OCI-LY1 (cell line): ENCODE data around the gene CPEB2.

Source experiments
- H2AFZ ChIP-seq: fragments of 200-600 bp; sonication (generic), shearing (Covaris generic); 2 replicates; pipeline ENCODE4 v1.6.0; 2014; ENCODE audit warnings: antibody characterized with exemption, mild to moderate bottlenecking, low read length
- H3F3A ChIP-seq: fragments of 200-600 bp; sonication (generic), shearing (Covaris generic); 2 replicates; pipeline ENCODE4 v1.6.0; 2014; ENCODE audit warnings: mild to moderate bottlenecking, antibody characterized with exemption, low read length, moderate library complexity; ENCODE audit not compliant: insufficient read depth
- H3K27ac ChIP-seq: fragments of 200-600 bp; sonication (generic); 2 replicates; pipeline ENCODE4 v1.5.1; 2014; ENCODE audit warnings: low read length, mixed run types, mild to moderate bottlenecking, low read depth; ENCODE audit not compliant: poor library complexity, severe bottlenecking
- H3K27me3 ChIP-seq: fragments of 200-600 bp; sonication (generic); 2 replicates; pipeline ENCODE4 v1.6.0; 2014; ENCODE audit warnings: antibody characterized with exemption, mild to moderate bottlenecking, low read length, moderate library complexity; ENCODE audit not compliant: insufficient read depth
- H3K36me3 ChIP-seq: fragments of 200-600 bp; sonication (generic); 2 replicates; pipeline ENCODE4 v1.6.1; 2014; ENCODE audit warnings: mild to moderate bottlenecking, antibody characterized with exemption, low read length, moderate library complexity, mixed read lengths; ENCODE audit not compliant: insufficient read depth
- H3K4me1 ChIP-seq: fragments of 200-600 bp; sonication (generic); 2 replicates; pipeline ENCODE4 v1.5.1; 2014; ENCODE audit warnings: mild to moderate bottlenecking, low read length, moderate library complexity; ENCODE audit not compliant: insufficient read depth, severe bottlenecking
- H3K4me2 ChIP-seq: fragments of 200-600 bp; sonication (generic), shearing (Covaris generic); 2 replicates; pipeline ENCODE4 v1.6.1; 2014; ENCODE audit warnings: low read length
- H3K4me3 ChIP-seq: fragments of 200-600 bp; sonication (generic); 2 replicates; pipeline ENCODE4 v1.5.1; 2014; ENCODE audit warnings: low read length, low read depth, mild to moderate bottlenecking, mixed read lengths; ENCODE audit not compliant: poor library complexity, severe bottlenecking
- H3K79me2 ChIP-seq: fragments of 200-600 bp; shearing (Covaris generic); 2 replicates; pipeline ENCODE4 v1.6.1; 2016; ENCODE audit warnings: mixed run types, low read length, mixed read lengths; ENCODE audit not compliant: insufficient read depth
- H3K9ac ChIP-seq: fragments of 200-600 bp; sonication (generic), shearing (Covaris generic); 2 replicates; pipeline ENCODE4 v1.6.1; 2014; ENCODE audit warnings: mild to moderate bottlenecking, low read length, mixed read lengths
- H3K9me2 ChIP-seq: fragments of 200-600 bp; sonication (generic), shearing (Covaris generic); 2 replicates; pipeline ENCODE4 v1.6.1; 2014; ENCODE audit warnings: low read depth, mild to moderate bottlenecking, low read length, mixed read lengths
- H3K9me3 ChIP-seq: fragments of 200-600 bp; shearing (Covaris generic); 2 replicates; pipeline ENCODE4 v1.6.1; 2014; ENCODE audit warnings: low read length, mixed read lengths
- H4K20me1 ChIP-seq: fragments of 200-600 bp; sonication (generic), shearing (Covaris generic); 2 replicates; pipeline ENCODE4 v1.6.0; 2016; ENCODE audit warnings: mild to moderate bottlenecking, low read length; ENCODE audit not compliant: insufficient read depth
- CTCF ChIP-seq: fragments of 200-600 bp; sonication (generic), shearing (Covaris generic); IDR thresholded peaks from 2 replicates; pipeline ENCODE4 v1.5.1; 2017; ENCODE audit warnings: mild to moderate bottlenecking, antibody characterized with exemption, low read length, moderate library complexity, mixed read lengths
- EZH2 ChIP-seq: fragments of 200-600 bp; sonication (generic), shearing (Covaris generic); IDR thresholded peaks from 2 replicates; pipeline ENCODE4 v1.8.0; 2017; ENCODE audit warnings: borderline replicate concordance, mixed run types, mild to moderate bottlenecking, antibody characterized with exemption, low read length, moderate library complexity, mixed read lengths

Gene CPEB2

GRCh38 chr4:15109600-15109999, 107.3 kb downstream of the CPEB2 start:
- Histone ChIP-seq H3K4me3 (no peak overlapping the region), H3K4me2 (no peak overlapping the region), H3K9ac (no peak overlapping the region), H3K27me3 (no peaks in the 10 kb centered on the region), H3K9me2 (no peaks in the 10 kb centered on the region), H3K36me3 (no peaks in the 10 kb centered on the region), H3K4me1 (no peaks in the 10 kb centered on the region), H2AFZ (no peak overlapping the region), H3K79me2 (no peaks in the 10 kb centered on the region), H3F3A (no peaks in the 10 kb centered on the region), H3K9me3 (no peaks in the 10 kb centered on the region), H4K20me1 (no peaks in the 10 kb centered on the region), H3K27ac (no peak overlapping the region)
- TF ChIP-seq EZH2 (no peak), CTCF (no peak)

GRCh38 chr4:15110120-15110571, 107.9 kb downstream of the CPEB2 start:
- no peaks in the 10 kb centered on the region for H3K79me2 ChIP-seq
- no peaks in the 10 kb centered on the region for H3F3A ChIP-seq
- no peak overlapping the region for H3K27ac ChIP-seq
- no peaks in the 10 kb centered on the region for H3K9me2 ChIP-seq
- H3K4me2 ChIP-seq, result no peak overlapping the region
- H3K9me3 ChIP-seq, result no peaks in the 10 kb centered on the region
- H2AFZ ChIP-seq, result no peak overlapping the region
- H3K4me1 ChIP-seq, result no peaks in the 10 kb centered on the region
- H3K9ac ChIP-seq, result no peak overlapping the region
- H3K36me3 ChIP-seq, result no peaks in the 10 kb centered on the region
- H4K20me1 ChIP-seq, result no peaks in the 10 kb centered on the region
- no peaks in the 10 kb centered on the region for H3K27me3 ChIP-seq
- no peak overlapping the region for H3K4me3 ChIP-seq
- TF ChIP-seq EZH2, result no peak
- TF ChIP-seq CTCF, result no peak

- H3K79me2 ChIP-seq, result no peaks in the 10 kb centered on the region
Measured at GRCh38 chr4:15116509-15117079, 114.3 kb downstream of the CPEB2 start.

More at GRCh38 chr4:15116509-15117079, 114.3 kb downstream of the CPEB2 start:
- Histone ChIP-seq H2AFZ (no peak overlapping the region), H3K4me1 (no peaks in the 10 kb centered on the region), H3K36me3 (no peaks in the 10 kb centered on the region), H3F3A (no peaks in the 10 kb centered on the region), H3K27ac (no peak overlapping the region), H3K4me3 (no peak overlapping the region), H4K20me1 (no peaks in the 10 kb centered on the region), H3K9ac (no peak overlapping the region), H3K27me3 (no peaks in the 10 kb centered on the region), H3K4me2 (no peak overlapping the region), H3K9me3 (no peaks in the 10 kb centered on the region), H3K9me2 (no peaks in the 10 kb centered on the region)
- TF ChIP-seq EZH2 (no peak), CTCF (no peak)
